SW 1271 (cell line): Measurements from ENCODE around the gene GALNT18.

Experiments used
- DNase-seq, 2 experiments: peaks; one replicate each; lab custom pipeline; 2025; lab: John Stamatoyannopoulos, UW

Gene GALNT18

GRCh38 chr11:11312738-11313137 lies 309.1 kb downstream of the GALNT18 start:
- DNase-seq, result no peak

- DNase-seq, result no peak
Observed at GRCh38 chr11:11311169-11311568, 310.6 kb downstream of the GALNT18 start.

GRCh38 chr11:11309906-11310305 lies 311.9 kb downstream of the GALNT18 start:
- no peak for DNase-seq

- DNase-seq, result no peak
Observed at GRCh38 chr11:11308249-11308648, 313.6 kb downstream of the GALNT18 start.

- DNase-seq, result no peak
Observed at GRCh38 chr11:11306855-11307254, 314.9 kb downstream of the GALNT18 start.

- no peak for DNase-seq
Observed at GRCh38 chr11:11304550-11304949, 317.3 kb downstream of the GALNT18 start.

GRCh38 chr11:11302565-11302964 lies 319.2 kb downstream of the GALNT18 start:
- no peak for DNase-seq

- no peak for DNase-seq
Observed at GRCh38 chr11:11301212-11301611, 320.6 kb downstream of the GALNT18 start.

GRCh38 chr11:11297578-11297977 lies 324.2 kb downstream of the GALNT18 start:
- DNase-seq, result no peak

GRCh38 chr11:11296434-11296833 lies 325.4 kb downstream of the GALNT18 start:
- DNase-seq, result no peak

GRCh38 chr11:11294551-11294855 lies 327.3 kb downstream of the GALNT18 start:
- DNase-seq, result no peak

GRCh38 chr11:11293798-11294550 lies 327.8 kb downstream of the GALNT18 start:
- no peak for DNase-seq

GRCh38 chr11:11292839-11293238 lies 329.0 kb downstream of the GALNT18 start:
- no peak for DNase-seq

GRCh38 chr11:11291041-11292015 lies 330.5 kb downstream of the GALNT18 start:
- DNase-seq, result no peak

- DNase-seq, result no peak
Observed at GRCh38 chr11:11290354-11290753, 331.5 kb downstream of the GALNT18 start.

GRCh38 chr11:11289669-11290068 lies 332.1 kb downstream of the GALNT18 start:
- DNase-seq, result no peak

GRCh38 chr11:11288972-11289616 lies 332.7 kb downstream of the GALNT18 start:
- no peak for DNase-seq

GRCh38 chr11:11284481-11284880 lies 337.3 kb downstream of the GALNT18 start:
- no peak for DNase-seq

- no peak for DNase-seq
Observed at GRCh38 chr11:11281626-11282025, 340.2 kb downstream of the GALNT18 start.

GRCh38 chr11:11280826-11281225 lies 341.0 kb downstream of the GALNT18 start:
- DNase-seq, result no peak

GRCh38 chr11:11279956-11280689 lies 341.7 kb downstream of the GALNT18 start:
- DNase-seq, result no peak

GRCh38 chr11:11272254-11272653 lies 349.6 kb downstream of the GALNT18 start:
- no peak for DNase-seq
